Spinal cord (tissue), 10 donors: ENCODE measurements around the gene CDH23. TPM values are rescaled to one million over a fixed set of nuclear protein-coding genes. Genes with fewer than 3 reads are reported as not detected.

Source experiments
- DNase-seq, 6 donors: peaks; one replicate each; pipeline versions ENCODE4 v3.0.0 to v3.0.0-alpha.2; 2013 to 2015; ENCODE audit warnings: low spot score in 6 of 6, low read depth in 4 of 6
- H3K27ac ChIP-seq: one replicate; pipeline ENCODE4 v1.5.1; 2013; ENCODE audit warnings: low read depth, low read length, control low read depth
- H3K27me3 ChIP-seq: one replicate; pipeline ENCODE4 v1.6.1; 2013; ENCODE audit warnings: low read length; ENCODE audit not compliant: control insufficient read depth, insufficient read depth
- H3K36me3 ChIP-seq: one replicate; pipeline ENCODE4 v1.6.1; 2013; ENCODE audit warnings: low read length; ENCODE audit not compliant: control insufficient read depth, insufficient read depth
- H3K4me1 ChIP-seq: one replicate; pipeline ENCODE4 v1.6.1; 2013; ENCODE audit warnings: low read length; ENCODE audit not compliant: control insufficient read depth, insufficient read depth
- H3K4me3 ChIP-seq: one replicate; pipeline ENCODE4 v1.5.1; 2013; ENCODE audit warnings: low read depth, low read length, control low read depth
- H3K9me3 ChIP-seq: one replicate; pipeline ENCODE4 v1.6.1; 2013; ENCODE audit warnings: low read length; ENCODE audit not compliant: control insufficient read depth, insufficient read depth
- WGBS: methylation state at CpG from one replicate; pipeline ENCODE4 v1.1.5; 2013; ENCODE audit warnings: missing lambda C conversion rate; ENCODE audit not compliant: insufficient coverage; 5-methylcytosine and 5-hydroxymethylcytosine counted together
- polyA plus RNA-seq, 2 donors: library from polyadenylated mRNA; unstranded; fragments of 120-200 nt; gene quantifications; one replicate each; pipeline ENCODE4 v1.2.1, GENCODE V29; 2013; ENCODE audit not compliant: insufficient read length in 2 of 2
- total RNA-seq, 2 donors: library from RNA; depleted of rRNA in 1 of 2; stranded (reverse); fragments of 120-200 nt in 1 of 2; fragments of >200 nt in 1 of 2; gene quantifications; one replicate each; pipeline versions ENCODE4 v1.2.3 to v1.2.4, GENCODE V29; 2013 to 2014
- donor health status: healthy.

Gene CDH23
- total and polyA plus RNA-seq, 4 donors: 15.6 to 24.2 (median 19.0) TPM

DNA sequence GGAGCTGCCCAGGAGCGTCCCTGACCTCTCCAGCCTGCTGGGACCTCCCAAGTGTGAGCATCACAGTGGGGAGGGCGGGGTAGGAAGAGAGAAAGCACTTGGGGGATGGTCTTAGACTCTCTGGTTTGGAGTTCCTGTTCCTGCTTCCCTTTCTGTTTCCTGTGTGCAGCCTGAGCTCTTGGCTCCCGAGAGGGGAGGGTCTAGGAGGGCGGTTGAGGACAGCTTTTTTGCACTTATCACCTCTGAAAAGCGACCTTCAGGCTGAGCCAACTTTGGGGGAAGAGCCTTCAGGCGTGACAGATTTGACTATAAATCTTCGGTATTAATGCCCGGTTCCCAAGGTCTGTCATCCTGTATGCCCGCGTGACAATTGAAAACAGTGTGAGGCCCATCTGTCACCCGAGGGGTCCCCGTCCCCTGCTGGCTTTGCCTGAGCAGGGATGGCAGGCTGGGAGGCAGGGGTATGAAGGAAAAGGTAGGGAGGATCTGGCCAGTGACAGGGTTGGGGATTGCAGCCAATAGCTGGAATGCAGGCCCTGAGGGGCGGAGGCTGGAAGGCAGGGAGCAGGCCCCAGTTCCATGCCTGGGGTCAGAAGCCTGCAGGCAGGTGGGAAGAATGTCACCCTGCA lies 78.6 kb downstream of the CDH23 start:
- peak in 2 of 6 donors; percentile 53 to 66 for DNase-seq
- H3K4me1 ChIP-seq: peaks cover 38% of the 10 kb centered on the region
- H3K4me3 ChIP-seq: no peak overlapping the region
- no peaks in the 10 kb centered on the region for H3K9me3 ChIP-seq
- H3K27ac ChIP-seq: no peak overlapping the region
- WGBS: 31% methylated on average over 13 of the region's 13 CpGs
- no peaks in the 10 kb centered on the region for H3K36me3 ChIP-seq
- no peaks in the 10 kb centered on the region for H3K27me3 ChIP-seq

DNA sequence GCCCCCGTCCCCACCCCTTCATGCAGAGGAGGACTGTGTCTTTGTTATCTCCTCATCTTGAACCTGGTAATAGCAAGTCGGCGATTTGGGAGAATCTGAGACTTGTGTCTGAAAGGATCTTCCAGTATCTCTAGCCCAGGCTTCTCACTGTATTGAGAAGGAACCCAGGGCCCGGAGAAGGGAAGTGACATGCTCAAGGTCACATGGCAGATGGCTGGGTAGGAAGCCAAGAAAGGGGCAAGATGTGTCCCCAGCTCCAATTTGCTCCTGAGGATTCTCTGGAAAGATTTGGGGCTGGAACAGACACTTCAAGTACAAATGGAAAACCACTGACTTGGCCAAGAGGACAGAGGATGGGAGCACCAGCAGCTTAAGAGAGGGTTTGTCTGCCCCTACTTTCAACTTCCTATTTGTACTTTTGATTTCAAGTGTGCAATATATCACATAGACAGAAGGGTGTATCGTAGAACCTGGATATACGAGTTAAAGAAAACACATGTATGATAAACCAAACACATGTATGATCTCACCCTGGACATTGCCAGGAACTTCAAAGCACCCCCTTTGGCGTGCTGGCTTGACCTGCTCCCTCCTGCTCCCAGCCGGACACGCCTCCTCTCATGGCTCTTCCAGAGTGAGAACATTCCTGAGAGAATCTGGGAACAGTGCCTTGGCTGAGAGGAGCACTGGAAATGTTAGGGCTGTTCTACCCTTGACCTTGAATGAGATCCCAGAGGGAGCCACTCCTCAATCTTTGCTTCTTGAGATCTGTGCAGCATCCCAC lies 79.7 kb downstream of the CDH23 start:
- 79% methylated on average over 4 of the region's 9 CpGs for WGBS

DNA sequence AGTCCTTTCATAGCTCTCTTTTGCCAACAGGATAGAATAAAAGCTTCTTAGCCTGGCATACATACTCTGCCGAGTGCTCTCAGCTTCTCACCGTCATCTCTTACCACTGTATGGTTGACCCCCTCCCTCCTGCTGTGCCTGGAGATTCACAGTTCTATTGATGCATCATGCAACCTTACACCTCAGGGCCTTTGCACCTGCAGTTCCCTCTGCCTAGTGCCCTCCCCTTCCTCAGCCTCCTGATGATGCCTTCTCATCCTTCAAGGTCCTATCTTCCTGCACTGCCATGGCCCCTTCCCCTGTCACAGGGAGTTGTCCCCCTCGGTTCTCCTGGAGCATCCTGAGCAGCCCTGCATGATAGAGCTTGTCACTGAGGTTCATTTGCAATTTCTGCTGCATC lies 81.5 kb downstream of the CDH23 start:
- no peaks in the 10 kb centered on the region for H3K9me3 ChIP-seq
- WGBS: 54% methylated on average over 3 of the region's 3 CpGs
- H3K27me3 ChIP-seq: no peaks in the 10 kb centered on the region
- no peaks in the 10 kb centered on the region for H3K36me3 ChIP-seq
- H3K27ac ChIP-seq: no peak overlapping the region
- H3K4me3 ChIP-seq: no peak overlapping the region
- DNase-seq: no peak
- peaks cover 37% of the 10 kb centered on the region for H3K4me1 ChIP-seq

More for the DNA sequence above, 79.7 kb downstream of the CDH23 start:
- DNase-seq: peak in 2 of 6 donors; percentile 12 to 72
- no peaks in the 10 kb centered on the region for H3K36me3 ChIP-seq
- no peaks in the 10 kb centered on the region for H3K27me3 ChIP-seq
- H3K27ac ChIP-seq: no peak overlapping the region
- no peak overlapping the region for H3K4me3 ChIP-seq
- no peaks in the 10 kb centered on the region for H3K9me3 ChIP-seq
- peaks cover 38% of the 10 kb centered on the region for H3K4me1 ChIP-seq

DNA sequence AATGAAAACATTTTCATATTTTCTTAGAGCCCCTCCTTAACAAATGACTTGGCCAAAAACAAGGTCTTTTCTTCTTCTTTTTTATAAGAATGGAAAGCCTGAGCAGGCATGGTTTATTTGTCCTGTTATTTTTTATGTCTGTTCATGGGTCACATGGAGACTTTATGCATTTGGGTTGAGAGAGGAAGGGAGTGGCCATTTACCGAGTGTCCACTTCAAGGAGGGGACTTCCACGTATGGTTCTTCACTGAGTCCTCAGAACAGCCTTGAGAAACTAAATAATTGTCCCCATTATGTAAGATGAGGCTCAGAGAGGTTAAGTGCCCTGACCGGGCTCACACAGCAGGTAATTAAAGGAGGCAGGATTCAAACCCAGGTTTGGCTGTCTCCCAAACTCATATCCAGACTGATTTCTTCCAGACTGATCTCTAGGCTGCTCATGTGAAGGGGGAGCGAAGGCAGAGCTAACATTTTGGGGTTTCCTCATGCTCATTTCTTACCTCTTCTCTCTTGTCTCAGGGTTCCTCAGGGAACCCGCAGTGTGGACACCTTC lies 82.2 kb downstream of the CDH23 start:
- no peak overlapping the region for H3K27ac ChIP-seq
- 80% methylated on average over 2 of the region's 5 CpGs for WGBS

DNA sequence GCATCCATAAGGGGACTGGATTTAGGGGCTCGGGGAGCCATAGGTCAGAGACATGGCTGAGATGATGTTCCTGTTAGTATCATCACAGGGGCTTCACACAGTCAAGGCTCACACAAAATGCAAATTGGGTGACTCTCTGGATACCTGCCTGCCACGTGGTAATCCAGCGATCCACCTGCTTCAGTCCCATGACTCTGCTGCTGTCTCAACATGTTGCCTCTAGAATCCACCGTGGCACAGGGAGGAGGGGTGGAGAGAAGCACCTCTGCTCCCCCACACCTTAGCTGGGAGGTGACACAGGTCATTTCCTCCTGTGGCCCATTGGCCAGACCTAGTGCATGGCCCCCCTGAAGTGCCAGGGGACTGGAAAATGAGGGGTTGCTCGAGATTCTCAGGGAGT lies 83.1 kb downstream of the CDH23 start:
- 82% methylated on average over 5 of the region's 5 CpGs for WGBS
- no peaks in the 10 kb centered on the region for H3K36me3 ChIP-seq
- H3K9me3 ChIP-seq: no peaks in the 10 kb centered on the region
- H3K27ac ChIP-seq: no peak overlapping the region
- H3K4me1 ChIP-seq: peaks cover 28% of the 10 kb centered on the region
- H3K27me3 ChIP-seq: no peaks in the 10 kb centered on the region
- no peak for DNase-seq
- H3K4me3 ChIP-seq: no peak overlapping the region

More for the DNA sequence above, 82.2 kb downstream of the CDH23 start:
- Histone ChIP-seq H3K36me3 (no peaks in the 10 kb centered on the region), H3K27me3 (no peaks in the 10 kb centered on the region), H3K4me3 (no peak overlapping the region), H3K9me3 (no peaks in the 10 kb centered on the region), H3K4me1 (peaks cover 34% of the 10 kb centered on the region)
- DNase-seq: no peak

DNA sequence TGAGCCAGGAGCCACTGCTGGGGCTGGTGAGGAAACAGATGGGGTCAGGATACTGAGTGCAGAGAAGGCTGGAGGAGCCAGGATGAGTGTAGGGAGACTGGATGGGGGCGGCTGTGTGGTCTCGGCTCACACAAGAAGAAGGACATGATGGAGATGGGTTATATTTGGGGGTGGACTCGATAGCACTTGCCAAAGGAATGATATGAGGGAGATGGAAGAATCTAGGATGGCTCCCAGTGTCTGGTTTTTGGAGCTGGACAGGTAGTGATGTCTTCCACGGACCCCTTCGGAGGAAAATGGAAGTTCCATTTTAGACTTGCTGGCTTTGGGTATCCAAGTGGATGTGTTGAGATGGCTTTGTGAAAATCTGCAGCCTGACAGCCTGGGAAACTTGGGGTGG lies 83.9 kb downstream of the CDH23 start:
- Histone ChIP-seq H3K36me3 (no peaks in the 10 kb centered on the region), H3K27ac (no peak overlapping the region), H3K27me3 (no peaks in the 10 kb centered on the region), H3K9me3 (no peaks in the 10 kb centered on the region), H3K4me1 (peaks cover 20% of the 10 kb centered on the region), H3K4me3 (no peak overlapping the region)
- 95% methylated on average over 5 of the region's 5 CpGs for WGBS
- no peak for DNase-seq

DNA sequence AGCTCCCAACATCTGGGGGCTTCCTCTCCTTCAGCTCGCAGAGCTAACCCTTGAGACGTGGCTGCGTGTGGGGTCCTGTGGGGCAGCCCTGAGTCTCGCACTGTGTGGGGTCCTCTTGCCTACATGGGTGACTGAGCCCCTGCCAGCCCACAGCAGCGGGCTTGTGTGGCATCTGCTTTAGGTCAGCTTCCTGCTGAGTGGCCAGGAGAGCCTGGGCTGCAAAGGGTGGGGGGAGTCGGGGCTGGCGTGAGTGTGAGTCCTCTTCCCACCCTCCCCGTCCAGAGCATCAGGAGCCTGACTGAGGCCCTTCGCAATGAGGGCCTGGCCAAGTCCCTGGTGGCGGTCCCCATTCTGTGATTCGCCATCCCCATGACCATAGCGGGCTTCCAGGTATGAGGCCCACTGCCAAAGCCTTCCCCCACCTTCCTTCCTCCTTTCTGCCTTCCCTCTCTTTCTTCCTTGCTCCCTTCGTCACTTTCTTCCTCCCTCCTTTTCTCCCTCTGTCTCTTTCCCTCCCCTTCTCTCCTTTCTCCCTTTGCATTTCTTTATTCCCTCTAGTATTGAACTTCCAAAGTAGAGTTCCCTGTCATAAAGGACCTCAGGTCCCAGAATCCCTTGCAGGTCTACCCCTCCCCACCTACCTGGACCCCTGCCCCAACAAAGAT lies 85.2 kb downstream of the CDH23 start:
- Histone ChIP-seq H3K4me1 (peaks cover 15% of the 10 kb centered on the region), H3K9me3 (no peaks in the 10 kb centered on the region), H3K27me3 (no peaks in the 10 kb centered on the region), H3K27ac (no peak overlapping the region), H3K4me3 (no peak overlapping the region), H3K36me3 (no peaks in the 10 kb centered on the region)
- 88% methylated on average over 12 of the region's 13 CpGs for WGBS
- no peak for DNase-seq

DNA sequence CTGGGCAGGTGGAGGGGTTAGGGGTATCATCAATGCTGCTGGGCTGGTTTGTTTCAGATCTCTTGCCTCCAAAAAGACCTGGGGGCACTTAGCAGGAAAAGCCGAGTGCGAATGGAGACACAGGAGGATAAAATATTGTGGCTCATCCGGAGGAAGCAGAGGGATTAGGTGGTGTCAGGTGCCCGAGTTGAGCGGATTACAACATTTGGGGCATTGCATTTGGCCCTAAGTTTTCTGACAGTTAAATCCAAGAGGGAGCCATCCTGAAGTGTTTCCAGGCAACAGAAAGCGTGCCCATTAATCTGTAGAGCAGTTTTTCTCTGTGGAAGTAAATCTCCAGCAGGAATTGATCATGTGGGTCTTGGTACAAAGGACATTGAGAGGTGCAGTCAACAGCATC lies 85.9 kb downstream of the CDH23 start:
- WGBS: 66% methylated on average over 6 of the region's 6 CpGs
- peak in 1 of 6 donors; percentile 74 for DNase-seq
- H3K4me1 ChIP-seq: peaks cover 12% of the 10 kb centered on the region
- H3K4me3 ChIP-seq: no peak overlapping the region
- H3K27me3 ChIP-seq: no peaks in the 10 kb centered on the region
- no peaks in the 10 kb centered on the region for H3K9me3 ChIP-seq
- no peaks in the 10 kb centered on the region for H3K36me3 ChIP-seq
- H3K27ac ChIP-seq: no peak overlapping the region

DNA sequence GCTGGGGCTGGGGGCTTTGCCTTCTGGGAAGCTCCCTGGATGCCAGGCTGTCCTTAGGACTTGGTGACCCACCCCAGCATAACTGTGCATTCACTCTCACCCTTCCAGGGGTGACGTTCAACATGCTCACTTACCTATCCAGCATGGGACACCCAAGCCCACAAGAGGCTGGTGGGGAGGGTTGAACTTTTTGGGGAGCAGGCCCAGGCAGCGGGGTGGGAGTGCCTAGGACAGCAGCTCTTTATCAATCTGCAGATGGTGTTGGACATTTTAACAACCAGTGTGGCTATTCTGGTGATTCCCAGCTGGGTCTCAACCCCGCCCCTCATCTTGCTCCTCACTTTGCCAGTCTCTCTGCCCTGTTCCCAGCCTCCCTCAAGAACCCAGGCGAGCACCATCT lies 86.4 kb downstream of the CDH23 start:
- Histone ChIP-seq H3K4me1 (peaks cover 12% of the 10 kb centered on the region), H3K27me3 (no peaks in the 10 kb centered on the region), H3K36me3 (no peaks in the 10 kb centered on the region), H3K4me3 (no peak overlapping the region), H3K9me3 (no peaks in the 10 kb centered on the region), H3K27ac (no peak overlapping the region)
- DNase-seq: no peak
- WGBS: 82% methylated on average over 2 of the region's 4 CpGs
